Endothelial cell of umbilical vein (primary cell): ENCODE measurements around the gene GLRX. TPM values are rescaled to one million over a fixed set of nuclear protein-coding genes. Genes with fewer than 3 reads are reported as not detected.

ENCODE experiments used
- polyA plus RNA-seq, 4 experiments: library from polyadenylated mRNA; depleted of rRNA in 3 of 4; stranded (reverse) in 3 of 4; unstranded in 1 of 4; fragments of >200 nt; gene quantifications; 2 replicates each; pipeline versions ENCODE4 v1.2.1 to v1.2.3, GENCODE V29; 2011 to 2012; ENCODE audit warnings: missing spikeins in 1 of 4
- total RNA-seq: library from RNA; stranded (reverse); gene quantifications from 2 replicates; pipeline ENCODE4 v1.2.3, GENCODE V29; 2021

The GLRX gene
- total and polyA plus RNA-seq, 2 donors (not counting 3 experiments of a cell fraction or from before 2014, with no cell fraction given): 14.2 to 40.3 TPM

Other genes starting within 250 kb of the GLRX start
- 0.31 and 0.35 TPM in 2 replicates for gene GPR150, start 202.6 kb downstream of the GLRX start, total RNA-seq
- 0.16 and 0.28 TPM in 2 replicates for gene GPR150, start 202.6 kb downstream of the GLRX start, polyA plus RNA-seq
- gene RFESD, start 175.9 kb downstream of the GLRX start, total RNA-seq: 1.1 and 2.0 TPM in 2 replicates
- gene RFESD, start 175.9 kb downstream of the GLRX start, polyA plus RNA-seq: 0.57 and 0.88 TPM in 2 replicates
- not detected in 2 replicates for gene SPATA9, start 139.7 kb downstream of the GLRX start, total RNA-seq
- gene SPATA9, start 139.7 kb downstream of the GLRX start, polyA plus RNA-seq: 0.07 TPM in 1 of 2 replicates, not detected in the other
- 37.6 and 44.1 TPM in 2 replicates for gene RHOBTB3, start 91.4 kb downstream of the GLRX start, total RNA-seq
- 42.2 and 52.1 TPM in 2 replicates for gene RHOBTB3, start 91.4 kb downstream of the GLRX start, polyA plus RNA-seq
- 26.0 and 39.8 TPM in 2 replicates for gene ELL2, start 139.1 kb upstream of the GLRX start, total RNA-seq
- 6.1 and 6.8 TPM in 2 replicates for gene ELL2, start 139.1 kb upstream of the GLRX start, polyA plus RNA-seq